K562 (cell line): ENCODE measurements around the gene RHOF. TPM values are rescaled to one million over a fixed set of nuclear protein-coding genes. Genes with fewer than 3 reads are reported as not detected.
A peak's percentile ranks its signal among the peaks of the same experiment; 100 is the strongest.

ENCODE experiments used
- ATF1 ChIP-seq, 2 experiments: fragments of 450-650 bp in 1 of 2; IDR thresholded peaks; 2 replicates each; pipeline ENCODE4 v1.6.1; 2016; ENCODE audit warnings: missing compliant biosample characterization in 1 of 2, missing genetic modification characterization in 1 of 2
- CREB1 ChIP-seq, 2 experiments: sonication (generic) in 1 of 2; formaldehyde crosslinking in 1 of 2; IDR thresholded peaks; 2 replicates each; pipeline versions ENCODE4 v1.6.1 to v1.8.0; 2012 to 2022; ENCODE audit warnings: inconsistent platforms in 1 of 2, mild to moderate bottlenecking in 1 of 2, missing genetic modification reagents in 1 of 2, moderate library complexity in 1 of 2
- CREM ChIP-seq: IDR thresholded peaks from 2 replicates; pipeline ENCODE4 v1.6.1; 2014; ENCODE audit warnings: antibody characterized with exemption, low read depth
- GABPA ChIP-seq: fragments of 200-800 bp; sonication (Bioruptor generic); conservative IDR thresholded peaks from 2 replicates; pipeline ENCODE4 v1.6.1; 2016; ENCODE audit warnings: low read depth, missing genetic modification characterization, missing compliant biosample characterization
- HCFC1 ChIP-seq: IDR thresholded peaks from 2 replicates; pipeline ENCODE4 v1.6.1; 2012; ENCODE audit warnings: low read depth, low read length, improper control_type of control experiment
- HDAC2 ChIP-seq: fragments of 450-650 bp; IDR thresholded peaks from 2 replicates; pipeline ENCODE4 v1.6.1; 2016; ENCODE audit warnings: mild to moderate bottlenecking
- MAFG ChIP-seq: fragments of 450-650 bp; conservative IDR thresholded peaks from 2 replicates; pipeline ENCODE4 v1.6.1; 2016; ENCODE audit warnings: missing genetic modification characterization, missing compliant biosample characterization
- NELFE ChIP-seq: IDR thresholded peaks from 2 replicates; pipeline ENCODE4 v1.6.1; 2011; ENCODE audit warnings: mild to moderate bottlenecking; ENCODE audit not compliant: insufficient read depth, insufficient read length
- PHB2 ChIP-seq: fragments of 450-650 bp; IDR thresholded peaks from 2 replicates; pipeline ENCODE4 v1.6.1; 2017; ENCODE audit warnings: low read depth
- RFX7 ChIP-seq: fragments of 250-450 bp; sonication (Bioruptor Pico); IDR thresholded peaks from 2 replicates; pipeline ENCODE4 v1.5.1; 2021; ENCODE audit warnings: mild to moderate bottlenecking
- SAFB2 ChIP-seq: fragments of 200-400 bp; formaldehyde crosslinking; IDR thresholded peaks from 2 replicates; pipeline ENCODE4 v1.6.1; 2018; ENCODE audit warnings: borderline replicate concordance, low read length, low read depth, moderate library complexity; ENCODE audit not compliant: severe bottlenecking
- SMARCA5 ChIP-seq: fragments of 450-650 bp; IDR thresholded peaks from 2 replicates; pipeline ENCODE4 v1.6.1; 2016
- TEAD2 ChIP-seq: fragments of 450-650 bp; IDR thresholded peaks from 2 replicates; pipeline ENCODE4 v1.6.1; 2016; ENCODE audit warnings: missing genetic modification characterization, control low read depth, missing compliant biosample characterization
- WHSC1 ChIP-seq: IDR thresholded peaks from one replicate; pipeline ENCODE4 v1.6.1; 2012; ENCODE audit warnings: low read length, control low read depth, inconsistent platforms
- ZFP36 ChIP-seq: fragments of 150-350 bp; IDR thresholded peaks from 2 replicates; pipeline ENCODE4 v1.6.1; 2018; ENCODE audit warnings: low read length, low read depth; ENCODE audit not compliant: partially characterized antibody
- ZFX ChIP-seq: sonication (generic); formaldehyde crosslinking; IDR thresholded peaks from 2 replicates; pipeline ENCODE4 v1.8.0; 2022; ENCODE audit warnings: mild to moderate bottlenecking, missing genetic modification reagents, moderate library complexity
- ZNF384 ChIP-seq: IDR thresholded peaks from 2 replicates; pipeline ENCODE4 v1.6.1; 2012; ENCODE audit warnings: low read depth, low read length, improper control_type of control experiment
- polyA plus RNA-seq, 8 experiments: library from polyadenylated mRNA; depleted of rRNA in 4 of 8; stranded (reverse) in 5 of 8; unstranded in 3 of 8; fragments of >200 nt; fragmentation: Nextera tagmentation in 2 of 8; fragmentation: Illumina TruSeq in 1 of 8; extraction: Ambion mirVana in 2 of 8; extraction: Trizol in 1 of 8; gene quantifications; 2 replicates each; pipeline versions ENCODE4 v1.2.1 to v1.2.3, GENCODE V29; 2011 to 2014; ENCODE audit warnings: inconsistent platforms in 1 of 8, missing spikeins in 1 of 8
- total RNA-seq, 7 experiments: library from RNA; depleted of rRNA in 6 of 7; stranded (reverse); fragments of >200 nt in 6 of 7; fragmentation: Illumina TruSeq in 2 of 7; extraction: Trizol in 2 of 7; gene quantifications; 2 replicates each; pipeline versions ENCODE4 v1.2.1 to v1.2.3, GENCODE V29; 2011 to 2021; ENCODE audit warnings: low replicate concordance in 1 of 7
- TF ChIP-seq, protein P1 (sequence below): fragments of 250-450 bp; sonication (Bioruptor Pico); IDR thresholded peaks from 2 replicates; pipeline ENCODE4 v1.8.0; 2022; ENCODE audit warnings: moderate library complexity, mild to moderate bottlenecking, inconsistent platforms
- TF ChIP-seq, protein P2 (sequence below): fragments of 450-650 bp; formaldehyde crosslinking; IDR thresholded peaks from 2 replicates; pipeline ENCODE4 v1.4.0; 2020; ENCODE audit warnings: mild to moderate bottlenecking, moderate library complexity
- TF ChIP-seq, protein P3 (sequence below): fragments of 450-650 bp; IDR thresholded peaks from 2 replicates; pipeline ENCODE4 v1.6.1; 2018; ENCODE audit warnings: mild to moderate bottlenecking, low read depth; ENCODE audit not compliant: partially characterized antibody
- TF ChIP-seq, protein P4 (sequence below): fragments of 450-650 bp; IDR thresholded peaks from 2 replicates; pipeline ENCODE4 v1.6.1; 2016; ENCODE audit warnings: mild to moderate bottlenecking
- TF ChIP-seq, protein P5 (sequence below): sonication (generic); formaldehyde crosslinking; IDR thresholded peaks from 2 replicates; pipeline ENCODE4 v1.8.0; 2022; ENCODE audit warnings: mild to moderate bottlenecking, missing genetic modification reagents

Gene RHOF
- total and polyA plus RNA-seq, 9 of the 15 experiments (the other 6 are each of a cell fraction or from before 2014, with no cell fraction given), result 0.13 to 10.1 (median 4.0) TPM

DNA sequence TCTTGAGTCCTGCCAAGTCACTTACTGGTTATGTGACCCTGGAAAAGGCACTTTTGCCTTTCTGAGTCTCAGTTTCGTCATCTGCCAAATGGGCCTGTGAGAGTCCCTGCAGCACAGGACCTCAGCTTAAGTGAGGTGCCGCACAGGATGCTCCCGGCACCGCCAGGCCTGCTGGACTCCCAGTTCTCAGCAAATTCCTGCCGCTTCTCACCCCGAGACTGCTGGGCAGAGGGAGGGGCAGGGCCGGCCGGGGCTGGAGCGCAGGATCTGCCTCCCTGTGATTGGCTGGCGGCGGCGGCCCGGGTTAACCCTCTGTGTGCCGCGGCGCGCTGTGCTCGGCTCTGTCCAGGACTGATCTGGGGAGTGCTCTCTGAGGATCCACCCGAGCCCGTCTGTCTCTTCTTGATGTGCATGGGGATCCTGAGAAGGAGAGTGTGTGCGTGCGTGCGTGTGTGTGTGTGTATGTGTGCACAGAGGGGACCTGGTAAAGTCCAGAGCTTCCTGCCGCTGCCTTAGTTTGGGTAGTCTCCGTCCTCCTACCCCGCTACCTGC, 18.9 kb upstream of the RHOF start (continued):
- TF ChIP-seq, protein P1, sequence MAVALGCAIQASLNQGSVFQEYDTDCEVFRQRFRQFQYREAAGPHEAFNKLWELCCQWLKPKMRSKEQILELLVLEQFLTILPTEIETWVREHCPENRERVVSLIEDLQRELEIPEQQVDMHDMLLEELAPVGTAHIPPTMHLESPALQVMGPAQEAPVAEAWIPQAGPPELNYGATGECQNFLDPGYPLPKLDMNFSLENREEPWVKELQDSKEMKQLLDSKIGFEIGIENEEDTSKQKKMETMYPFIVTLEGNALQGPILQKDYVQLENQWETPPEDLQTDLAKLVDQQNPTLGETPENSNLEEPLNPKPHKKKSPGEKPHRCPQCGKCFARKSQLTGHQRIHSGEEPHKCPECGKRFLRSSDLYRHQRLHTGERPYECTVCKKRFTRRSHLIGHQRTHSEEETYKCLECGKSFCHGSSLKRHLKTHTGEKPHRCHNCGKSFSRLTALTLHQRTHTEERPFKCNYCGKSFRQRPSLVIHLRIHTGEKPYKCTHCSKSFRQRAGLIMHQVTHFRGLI (CRISPR knock-in tag), result no peak
- TF ChIP-seq ZFP36 (no peak), ZFX (peak; percentile 44; the same call in 1 of the 2 replicates), PHB2 (no peak), SMARCA5 (peak; percentile 95), CREM (no peak), CREB1 (IDR thresholded peaks at IDR 0.05) (no peak), CREB1 (CRISPR knock-in tag; IDR thresholded peaks at IDR 0.05) (no peak), NELFE (no peak), ATF1 (CRISPR knock-in tag; IDR thresholded peaks at IDR 0.05) (no peak), ATF1 (tag; IDR thresholded peaks at IDR 0.05) (peak; percentile 58), TEAD2 (tag) (no peak; the same call in 1 of the 2 replicates), SAFB2 (no peak), RFX7 (CRISPR knock-in tag) (no peak), GABPA (tag) (0 out of 2 replicates have a peak, but pooled peaks have one; percentile 20), HCFC1 (no peak), ZNF384 (no peak), MAFG (tag) (no peak), HDAC2 (peak; percentile 98), WHSC1 (no peak)
- TF ChIP-seq, protein P2, sequence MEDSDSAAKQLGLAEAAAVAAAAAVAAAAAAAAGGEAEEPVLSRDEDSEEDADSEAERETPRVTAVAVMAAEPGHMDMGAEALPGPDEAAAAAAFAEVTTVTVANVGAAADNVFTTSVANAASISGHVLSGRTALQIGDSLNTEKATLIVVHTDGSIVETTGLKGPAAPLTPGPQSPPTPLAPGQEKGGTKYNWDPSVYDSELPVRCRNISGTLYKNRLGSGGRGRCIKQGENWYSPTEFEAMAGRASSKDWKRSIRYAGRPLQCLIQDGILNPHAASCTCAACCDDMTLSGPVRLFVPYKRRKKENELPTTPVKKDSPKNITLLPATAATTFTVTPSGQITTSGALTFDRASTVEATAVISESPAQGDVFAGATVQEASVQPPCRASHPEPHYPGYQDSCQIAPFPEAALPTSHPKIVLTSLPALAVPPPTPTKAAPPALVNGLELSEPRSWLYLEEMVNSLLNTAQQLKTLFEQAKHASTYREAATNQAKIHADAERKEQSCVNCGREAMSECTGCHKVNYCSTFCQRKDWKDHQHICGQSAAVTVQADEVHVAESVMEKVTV (CRISPR knock-in tag), result no peak
- TF ChIP-seq, protein P3, sequence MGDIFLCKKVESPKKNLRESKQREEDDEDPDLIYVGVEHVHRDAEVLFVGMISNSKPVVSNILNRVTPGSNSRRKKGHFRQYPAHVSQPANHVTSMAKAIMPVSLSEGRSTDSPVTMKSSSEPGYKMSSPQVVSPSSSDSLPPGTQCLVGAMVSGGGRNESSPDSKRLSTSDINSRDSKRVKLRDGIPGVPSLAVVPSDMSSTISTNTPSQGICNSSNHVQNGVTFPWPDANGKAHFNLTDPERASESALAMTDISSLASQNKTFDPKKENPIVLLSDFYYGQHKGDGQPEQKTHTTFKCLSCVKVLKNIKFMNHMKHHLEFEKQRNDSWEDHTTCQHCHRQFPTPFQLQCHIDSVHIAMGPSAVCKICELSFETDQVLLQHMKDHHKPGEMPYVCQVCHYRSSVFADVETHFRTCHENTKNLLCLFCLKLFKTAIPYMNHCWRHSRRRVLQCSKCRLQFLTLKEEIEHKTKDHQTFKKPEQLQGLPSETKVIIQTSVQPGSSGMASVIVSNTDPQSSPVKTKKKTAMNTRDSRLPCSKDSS, result no peak
- TF ChIP-seq, protein P4, sequence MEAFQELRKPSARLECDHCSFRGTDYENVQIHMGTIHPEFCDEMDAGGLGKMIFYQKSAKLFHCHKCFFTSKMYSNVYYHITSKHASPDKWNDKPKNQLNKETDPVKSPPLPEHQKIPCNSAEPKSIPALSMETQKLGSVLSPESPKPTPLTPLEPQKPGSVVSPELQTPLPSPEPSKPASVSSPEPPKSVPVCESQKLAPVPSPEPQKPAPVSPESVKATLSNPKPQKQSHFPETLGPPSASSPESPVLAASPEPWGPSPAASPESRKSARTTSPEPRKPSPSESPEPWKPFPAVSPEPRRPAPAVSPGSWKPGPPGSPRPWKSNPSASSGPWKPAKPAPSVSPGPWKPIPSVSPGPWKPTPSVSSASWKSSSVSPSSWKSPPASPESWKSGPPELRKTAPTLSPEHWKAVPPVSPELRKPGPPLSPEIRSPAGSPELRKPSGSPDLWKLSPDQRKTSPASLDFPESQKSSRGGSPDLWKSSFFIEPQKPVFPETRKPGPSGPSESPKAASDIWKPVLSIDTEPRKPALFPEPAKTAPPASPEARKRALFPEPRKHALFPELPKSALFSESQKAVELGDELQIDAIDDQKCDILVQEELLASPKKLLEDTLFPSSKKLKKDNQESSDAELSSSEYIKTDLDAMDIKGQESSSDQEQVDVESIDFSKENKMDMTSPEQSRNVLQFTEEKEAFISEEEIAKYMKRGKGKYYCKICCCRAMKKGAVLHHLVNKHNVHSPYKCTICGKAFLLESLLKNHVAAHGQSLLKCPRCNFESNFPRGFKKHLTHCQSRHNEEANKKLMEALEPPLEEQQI, result no peak
- TF ChIP-seq, protein P5, sequence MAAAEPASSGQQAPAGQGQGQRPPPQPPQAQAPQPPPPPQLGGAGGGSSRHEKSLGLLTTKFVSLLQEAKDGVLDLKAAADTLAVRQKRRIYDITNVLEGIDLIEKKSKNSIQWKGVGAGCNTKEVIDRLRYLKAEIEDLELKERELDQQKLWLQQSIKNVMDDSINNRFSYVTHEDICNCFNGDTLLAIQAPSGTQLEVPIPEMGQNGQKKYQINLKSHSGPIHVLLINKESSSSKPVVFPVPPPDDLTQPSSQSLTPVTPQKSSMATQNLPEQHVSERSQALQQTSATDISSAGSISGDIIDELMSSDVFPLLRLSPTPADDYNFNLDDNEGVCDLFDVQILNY (CRISPR knock-in tag), result no peak
